Memory B cell (primary cell): ENCODE results near the gene TMEM213.

Experiments
- ATAC-seq: fragments of 150-1000 bp; cut with Tn5 transposase; 2 replicates; pipeline ENCODE4 v1.10.0; 2021; ENCODE audit warnings: low read depth, mild to moderate bottlenecking, moderate library complexity
- DNase-seq, 2 donors: peaks; one replicate each; pipeline ENCODE4 v3.0.0; 2022; ENCODE audit warnings: low spot score in 2 of 2
- H3K27ac Mint-ChIP-seq: one replicate; pipeline ENCODE4 v1.8.0; 2022; ENCODE audit warnings: mild to moderate bottlenecking, moderate library complexity, mixed read lengths
- H3K27me3 Mint-ChIP-seq: one replicate; pipeline ENCODE4 v1.8.0; 2022; ENCODE audit warnings: mixed read lengths
- H3K36me3 Mint-ChIP-seq: one replicate; pipeline ENCODE4 v1.8.0; 2022; ENCODE audit warnings: mild to moderate bottlenecking, mixed read lengths
- H3K4me1 Mint-ChIP-seq: one replicate; pipeline ENCODE4 v1.8.0; 2022; ENCODE audit warnings: mixed read lengths
- H3K4me3 Mint-ChIP-seq: one replicate; pipeline ENCODE4 v1.8.0; 2022; ENCODE audit warnings: mild to moderate bottlenecking, moderate library complexity, mixed read lengths
- H3K9me3 Mint-ChIP-seq: one replicate; pipeline ENCODE4 v1.8.0; 2022; ENCODE audit warnings: mixed read lengths

TMEM213 gene

GRCh38 chr7:138882249-138882648 lies 84.5 kb downstream of the TMEM213 start:
- ATAC-seq, result no peak
- peaks cover 3% of the 10 kb centered on the region for H3K4me1 Mint-ChIP-seq
- H3K4me3 Mint-ChIP-seq, result no peak overlapping the region
- no peaks in the 10 kb centered on the region for H3K9me3 Mint-ChIP-seq
- no peaks in the 10 kb centered on the region for H3K27me3 Mint-ChIP-seq
- H3K27ac Mint-ChIP-seq, result no peak overlapping the region
- DNase-seq, result no peak
- H3K36me3 Mint-ChIP-seq, result no peaks in the 10 kb centered on the region

- DNase-seq, result no peak
- Mint-ChIP-seq H3K9me3 (no peaks in the 10 kb centered on the region), H3K4me1 (peaks cover 3% of the 10 kb centered on the region), H3K27ac (no peak overlapping the region), H3K36me3 (no peaks in the 10 kb centered on the region), H3K4me3 (no peak overlapping the region), H3K27me3 (no peaks in the 10 kb centered on the region)
- no peak for ATAC-seq
Measured at GRCh38 chr7:138885383-138886147, 87.8 kb downstream of the TMEM213 start.

GRCh38 chr7:138886501-138886917 lies 88.7 kb downstream of the TMEM213 start:
- H3K27ac Mint-ChIP-seq, result no peak overlapping the region
- DNase-seq (peak; percentile 52 to 67), ATAC-seq (peak; percentile 84)
- H3K4me1 Mint-ChIP-seq, result peaks cover 3% of the 10 kb centered on the region
- H3K36me3 Mint-ChIP-seq, result no peaks in the 10 kb centered on the region
- no peaks in the 10 kb centered on the region for H3K27me3 Mint-ChIP-seq
- no peak overlapping the region for H3K4me3 Mint-ChIP-seq
- H3K9me3 Mint-ChIP-seq, result no peaks in the 10 kb centered on the region

GRCh38 chr7:138887085-138887710 lies 89.4 kb downstream of the TMEM213 start:
- Mint-ChIP-seq H3K9me3 (no peaks in the 10 kb centered on the region), H3K27me3 (no peaks in the 10 kb centered on the region), H3K4me3 (no peak overlapping the region), H3K4me1 (peaks cover 3% of the 10 kb centered on the region), H3K36me3 (no peaks in the 10 kb centered on the region), H3K27ac (no peak overlapping the region)
- ATAC-seq (no peak), DNase-seq (no peak)
